GM19351 (cell line): Measurements from ENCODE around the gene CTNNBL1.
"Not testable (repeated sequence)": the region's sequence is repeated elsewhere in the genome, so short reads cannot be mapped to it uniquely, and the experiment has no call there.

Source experiments
- ATAC-seq: cut with Tn5 transposase; IDR thresholded peaks from one replicate; pipeline ENCODE4 v1.9.1; 2021; ENCODE audit warnings: mild to moderate bottlenecking, moderate library complexity; ENCODE audit not compliant: unreplicated experiment

CTNNBL1 gene

GRCh38 chr20:37706298-37706697, 12.5 kb downstream of the CTNNBL1 start:
- ATAC-seq: no peak

DNA sequence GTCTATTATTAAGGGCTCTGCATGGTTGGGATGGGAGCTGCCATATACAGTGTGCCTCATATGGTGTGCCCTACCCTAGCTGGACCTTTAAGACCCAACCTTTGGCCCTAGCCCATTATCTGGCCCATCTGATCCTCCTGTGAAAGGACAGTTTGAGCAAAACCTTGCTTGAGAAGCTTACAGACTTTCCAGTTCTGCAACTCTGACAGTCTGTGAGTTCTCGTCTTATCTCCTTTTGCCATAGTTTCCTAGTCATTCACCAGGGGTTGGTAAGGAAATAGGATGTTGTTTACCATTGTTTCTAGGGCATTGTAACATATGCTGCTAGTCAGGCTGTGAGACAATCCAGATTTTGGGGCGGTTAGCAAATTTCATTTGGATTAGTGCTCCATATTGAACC, 17.2 kb downstream of the CTNNBL1 start:
- ATAC-seq: no peak

DNA sequence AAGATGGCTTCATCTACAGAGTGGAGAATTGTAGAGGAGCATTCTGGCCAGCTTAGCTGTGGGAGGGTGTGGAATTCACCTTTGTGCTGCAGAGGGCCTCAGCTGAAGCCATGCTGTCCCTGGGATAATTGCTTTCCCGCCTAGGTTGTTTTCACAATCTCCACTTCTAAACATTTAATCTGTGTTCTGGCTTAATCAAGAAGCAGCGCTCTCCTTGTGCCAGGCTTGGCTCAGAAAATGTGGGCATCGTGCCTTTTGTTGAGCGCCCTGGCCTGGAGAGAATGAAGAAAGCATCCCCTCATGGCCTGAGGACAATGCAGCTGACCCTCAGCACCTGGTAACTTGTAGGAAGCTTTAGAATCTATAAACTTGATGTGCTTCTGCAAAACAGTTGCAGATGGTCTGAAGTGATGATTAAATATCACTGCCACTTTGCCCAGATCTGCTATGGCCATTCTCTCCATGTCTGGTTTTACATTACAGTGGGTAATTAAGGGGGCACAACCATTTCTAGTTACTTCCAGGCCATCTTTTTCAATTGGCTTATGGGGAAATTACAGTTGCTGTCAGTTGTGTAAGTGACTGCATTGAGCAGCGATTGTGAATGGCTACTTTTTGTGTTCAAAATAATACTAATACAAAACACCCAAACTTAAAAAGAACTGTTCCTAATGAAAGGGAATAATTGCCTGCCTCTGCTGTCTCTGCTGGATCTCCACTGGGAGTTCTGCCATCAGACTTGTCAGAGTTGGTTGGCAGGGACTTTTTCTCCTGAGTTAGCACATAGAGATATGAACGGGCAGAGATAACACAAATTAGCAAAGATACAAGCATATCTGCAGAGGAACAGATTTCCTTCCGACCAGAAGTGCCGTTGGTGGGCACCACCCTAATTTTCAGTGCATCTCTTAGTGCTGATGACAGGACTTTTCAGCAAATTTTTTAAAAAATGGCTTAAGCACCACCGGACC, 18.4 kb downstream of the CTNNBL1 start:
- ATAC-seq: no peak

- ATAC-seq: no peak
Observed at GRCh38 chr20:37713396-37713795, 19.6 kb downstream of the CTNNBL1 start.

DNA sequence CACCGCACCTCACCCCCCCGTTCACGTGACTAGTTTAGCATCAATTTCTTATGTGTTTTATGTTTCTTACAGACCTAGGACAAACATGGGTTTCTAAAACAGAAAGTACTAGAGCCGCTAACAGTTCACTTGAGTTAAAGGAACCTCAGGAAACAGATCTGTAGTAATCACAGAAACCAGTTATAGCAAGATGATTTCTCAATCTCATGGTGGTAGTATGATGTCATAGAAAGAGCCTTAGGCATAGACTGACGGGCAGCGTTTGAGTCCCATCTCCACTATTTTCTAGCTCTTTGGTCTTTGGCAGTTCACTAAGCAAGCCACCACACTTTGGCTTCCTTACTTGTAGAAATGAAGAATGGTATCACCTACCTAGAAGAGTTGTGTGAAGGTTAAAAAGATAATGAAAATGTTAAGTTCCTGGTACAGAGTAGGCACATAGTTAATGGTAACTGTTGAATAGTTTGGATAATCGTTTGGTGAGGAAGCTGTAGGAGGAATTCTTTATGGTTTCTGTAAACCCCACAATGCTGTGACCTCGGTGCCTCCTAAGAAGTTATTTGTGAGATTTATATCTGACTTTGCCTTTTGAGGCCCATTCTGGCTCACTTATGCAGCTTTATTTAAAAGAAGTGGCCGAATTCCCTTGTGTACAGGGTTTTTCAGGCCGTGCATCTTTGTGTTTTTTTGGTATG, 21.3 kb downstream of the CTNNBL1 start:
- ATAC-seq: no peak

- ATAC-seq: no peak
Observed at GRCh38 chr20:37721751-37722150, 27.9 kb downstream of the CTNNBL1 start.

DNA sequence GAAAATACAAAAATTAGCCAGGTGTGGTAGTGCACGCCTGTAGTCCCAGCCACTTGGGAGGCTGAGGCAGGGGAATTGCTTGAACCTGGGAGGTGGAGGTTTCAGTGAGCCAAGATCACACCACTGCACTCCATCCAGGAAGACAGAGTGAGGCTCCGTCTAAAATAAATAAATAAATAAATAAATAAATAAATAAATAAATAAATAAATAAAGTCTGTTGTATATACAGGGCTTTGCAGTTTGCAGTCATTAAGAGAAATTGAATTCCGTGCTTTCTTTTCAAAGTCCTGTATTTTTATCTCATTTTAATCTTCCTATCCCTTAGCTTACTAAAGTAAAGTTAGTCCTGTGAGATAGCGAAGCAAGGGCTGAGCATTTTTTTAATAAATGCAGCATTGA, 28.5 kb downstream of the CTNNBL1 start:
- ATAC-seq: not testable (repeated sequence)

- no peak for ATAC-seq
Observed at GRCh38 chr20:37723668-37724067, 29.8 kb downstream of the CTNNBL1 start.

GRCh38 chr20:37725165-37725564, 31.3 kb downstream of the CTNNBL1 start:
- no peak for ATAC-seq

GRCh38 chr20:37725855-37726254, 32.0 kb downstream of the CTNNBL1 start:
- ATAC-seq: no peak

- no peak for ATAC-seq
Observed at GRCh38 chr20:37726321-37726720, 32.5 kb downstream of the CTNNBL1 start.

GRCh38 chr20:37726971-37727956, 33.4 kb downstream of the CTNNBL1 start:
- no peak for ATAC-seq

DNA sequence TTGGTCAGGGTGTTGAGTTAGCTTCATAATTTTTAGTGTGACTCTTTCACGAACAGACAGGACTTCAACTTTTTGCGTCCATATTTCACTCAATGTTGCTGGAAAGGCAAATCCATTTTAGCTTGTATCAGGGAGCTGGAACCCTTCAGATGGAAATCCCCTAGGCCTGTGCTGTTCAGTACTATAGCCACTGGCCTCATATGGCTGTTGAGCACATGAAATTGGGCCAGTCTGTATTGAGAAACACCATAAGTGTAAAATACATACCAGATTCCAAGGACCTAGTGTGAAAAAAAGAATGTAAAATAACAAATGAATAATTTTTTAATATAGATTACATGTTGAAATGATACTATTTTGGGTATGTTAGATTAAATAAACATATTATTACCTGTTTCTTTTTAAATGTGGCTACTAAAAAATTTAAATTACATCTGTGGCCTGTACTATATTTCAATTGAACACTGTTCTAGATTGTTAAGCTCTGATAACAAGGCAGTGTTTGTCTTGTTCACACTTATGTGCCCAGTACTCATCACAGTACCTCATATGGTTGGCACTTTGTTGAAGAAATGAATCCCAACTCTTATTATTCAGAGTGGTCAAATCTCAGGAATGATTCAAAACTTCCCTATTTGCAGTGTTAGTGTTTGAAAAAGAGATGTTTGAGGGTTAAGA, 34.3 kb downstream of the CTNNBL1 start:
- ATAC-seq: no peak

DNA sequence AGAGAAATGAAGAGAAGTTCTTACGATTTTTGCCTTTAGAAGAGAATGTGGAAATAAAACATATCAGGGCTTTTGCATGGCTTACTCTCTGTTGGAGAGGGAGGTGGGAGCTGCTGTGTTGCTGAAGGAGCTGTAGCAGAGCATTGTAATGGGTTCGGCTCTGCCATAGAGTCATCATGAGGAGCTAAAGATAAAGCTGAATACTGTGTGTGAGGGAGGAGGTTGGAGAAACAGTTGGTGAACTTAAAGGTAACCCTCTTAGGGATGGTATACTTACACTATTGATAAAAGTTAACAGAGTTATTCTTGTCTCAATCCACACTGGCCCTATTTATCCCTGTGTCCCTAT, 34.8 kb downstream of the CTNNBL1 start:
- ATAC-seq: no peak

GRCh38 chr20:37729452-37729851, 35.6 kb downstream of the CTNNBL1 start:
- no peak for ATAC-seq

DNA sequence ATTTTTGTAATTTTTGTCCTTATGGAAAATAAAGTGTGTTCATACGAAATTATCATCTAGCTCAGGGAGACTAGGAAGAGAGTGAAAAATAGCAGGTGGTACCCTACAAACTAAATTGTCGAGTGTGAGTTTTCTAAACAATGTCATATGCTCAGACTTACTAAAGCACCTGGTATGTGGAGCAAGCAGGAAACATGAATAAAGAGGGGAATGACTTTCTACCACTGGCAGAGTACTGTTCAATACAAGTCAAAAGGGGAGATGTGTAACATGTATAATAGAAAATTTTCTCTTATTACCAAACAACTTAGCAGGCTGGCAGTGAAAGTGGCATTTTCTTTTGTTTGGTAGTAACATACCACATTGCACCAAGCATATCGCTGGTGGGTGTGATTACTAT, 36.1 kb downstream of the CTNNBL1 start:
- ATAC-seq: no peak

DNA sequence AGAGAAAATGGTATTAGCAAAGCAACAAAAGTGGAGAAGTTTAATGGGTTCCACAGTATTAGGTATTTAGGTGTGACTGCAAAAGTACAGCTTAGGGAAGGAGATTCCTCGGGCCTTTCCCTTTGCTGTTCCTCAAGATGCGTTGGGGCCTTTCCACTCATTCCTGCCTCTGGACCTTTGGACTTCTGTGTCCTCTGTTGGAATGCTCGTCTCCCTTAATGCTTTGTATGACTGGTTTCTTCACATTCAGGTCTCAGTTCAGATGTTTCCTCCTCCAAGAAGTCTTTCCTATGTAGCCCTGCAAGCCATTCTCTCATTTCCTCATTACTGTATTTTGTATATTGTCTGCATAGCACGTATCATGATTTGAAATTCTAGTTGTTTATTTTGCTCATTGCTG, 39.6 kb downstream of the CTNNBL1 start:
- no peak for ATAC-seq

- no peak for ATAC-seq
Observed at GRCh38 chr20:37734228-37734985, 40.6 kb downstream of the CTNNBL1 start.

DNA sequence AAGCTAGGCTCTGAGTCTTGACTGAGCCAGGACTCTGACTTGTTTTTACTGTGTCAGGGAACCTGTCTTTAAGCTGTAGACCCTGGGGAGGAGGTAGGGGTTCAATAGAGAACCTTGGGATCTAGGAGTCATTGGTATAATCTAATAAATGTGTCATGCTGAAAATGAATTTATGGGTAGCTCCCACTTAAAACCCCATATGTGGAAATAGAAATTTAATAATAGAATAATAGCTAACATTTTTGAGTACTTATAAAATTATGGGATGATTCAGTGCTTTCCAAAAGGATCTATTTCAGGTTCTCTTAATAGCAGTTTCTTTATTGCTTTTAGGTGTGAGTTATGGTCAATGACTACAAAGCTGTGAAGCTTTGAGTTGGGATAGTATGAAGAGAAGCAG, 41.7 kb downstream of the CTNNBL1 start:
- no peak for ATAC-seq

GRCh38 chr20:37736132-37736531, 42.3 kb downstream of the CTNNBL1 start:
- no peak for ATAC-seq
